Calu3 (cell line): ENCODE results near the gene INO80E. TPM values are rescaled to one million over a fixed set of nuclear protein-coding genes. Genes with fewer than 3 reads are reported as not detected.
A peak's percentile ranks its signal among the peaks of the same experiment; 100 is the strongest.

Source experiments
- BruUV-seq: library from RNA; stranded (reverse); fragments of 400-500 nt; replicated peaks from 2 replicates; lab custom pipeline; 2021; lab: Mats Ljungman, UMichigan
- CTCF ChIA-PET: fragments of 300-600 bp; sonication (Branson Sonifier 250); formaldehyde crosslinking; loops from one replicate; lab custom pipeline; 2022; ENCODE audit warnings: antibody characterized with exemption; lab: Charles Lee
- DNase-seq: peaks from one replicate; pipeline ENCODE4 v3.0.0; 2022
- H3K27ac Mint-ChIP-seq: one replicate; pipeline ENCODE4 v1.8.0; 2022; ENCODE audit warnings: mixed read lengths; ENCODE audit not compliant: unreplicated experiment
- H3K27me3 Mint-ChIP-seq: one replicate; pipeline ENCODE4 v1.8.0; 2022; ENCODE audit warnings: mixed read lengths; ENCODE audit not compliant: unreplicated experiment
- H3K36me3 Mint-ChIP-seq: one replicate; pipeline ENCODE4 v1.8.0; 2022; ENCODE audit warnings: mild to moderate bottlenecking, moderate library complexity, mixed read lengths; ENCODE audit not compliant: insufficient read depth, unreplicated experiment
- H3K4me1 Mint-ChIP-seq: one replicate; pipeline ENCODE4 v1.8.0; 2022; ENCODE audit warnings: mild to moderate bottlenecking, low read depth, mixed read lengths; ENCODE audit not compliant: unreplicated experiment
- H3K4me3 Mint-ChIP-seq: one replicate; pipeline ENCODE4 v1.8.0; 2022; ENCODE audit warnings: mild to moderate bottlenecking, low read depth, moderate library complexity, mixed read lengths; ENCODE audit not compliant: unreplicated experiment
- H3K9me3 Mint-ChIP-seq: one replicate; pipeline ENCODE4 v1.8.0; 2022; ENCODE audit warnings: low read depth, mixed read lengths; ENCODE audit not compliant: unreplicated experiment
- intact Hi-C: fragments of 100-400 bp; cut with micrococcal nuclease; formaldehyde crosslinking; loops from one replicate; pipeline ENCODE4 v1.10.0; 2022; ENCODE audit not compliant: unreplicated experiment
- total RNA-seq: library from RNA; stranded (reverse); gene quantifications from 2 replicates; pipeline ENCODE4 v1.2.3, GENCODE V29; 2022
- TF ChIP-seq, protein P1 (sequence below): fragments of 200-600 bp; IDR thresholded peaks from one replicate; pipeline ENCODE4 v1.8.0; 2022; ENCODE audit warnings: antibody characterized with exemption; ENCODE audit not compliant: unreplicated experiment

Gene INO80E
- total RNA-seq, 1 experiment from 2014 or later, result 107 TPM

DNA sequence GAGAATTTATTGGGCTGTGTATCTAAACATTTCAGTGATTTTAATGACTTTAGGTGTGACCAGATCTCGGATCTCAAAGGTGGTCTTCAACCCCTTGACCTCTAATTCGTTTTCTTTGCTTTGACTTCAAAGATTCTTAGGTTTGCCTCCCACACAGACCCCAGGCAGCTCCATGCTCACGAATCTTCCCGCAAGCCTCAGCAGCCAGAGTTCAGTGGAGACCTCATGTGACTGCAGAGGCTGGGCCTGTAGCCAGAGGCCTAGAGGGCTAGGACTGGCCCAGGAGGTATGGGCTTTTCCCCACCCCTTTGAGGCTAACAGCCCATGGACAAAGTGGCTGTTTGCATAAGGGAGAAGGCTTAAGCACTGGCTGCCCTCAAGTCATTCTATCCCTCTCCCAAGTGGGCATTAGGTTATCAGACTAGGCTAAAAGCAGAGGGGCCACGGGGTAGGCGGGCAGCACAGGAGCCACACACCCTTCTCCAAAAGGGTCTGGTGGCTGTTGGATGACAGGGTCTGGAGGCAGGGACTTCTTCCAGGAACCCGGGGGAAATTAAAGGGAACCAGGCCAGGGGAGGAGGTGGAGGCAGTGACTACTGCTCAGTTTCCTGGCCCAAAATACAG, 3.6 kb upstream of the INO80E start:
- Mint-ChIP-seq H3K9me3 (no peaks in the 10 kb centered on the region), H3K4me3 (no peak overlapping the region), H3K4me1 (peaks cover 26% of the 10 kb centered on the region), H3K36me3 (peaks cover 58% of the 10 kb centered on the region), H3K27ac (no peak overlapping the region), H3K27me3 (no peaks in the 10 kb centered on the region)
- intact Hi-C loops, result no loop called here
- no peak for DNase-seq
- TF ChIP-seq, protein P1, sequence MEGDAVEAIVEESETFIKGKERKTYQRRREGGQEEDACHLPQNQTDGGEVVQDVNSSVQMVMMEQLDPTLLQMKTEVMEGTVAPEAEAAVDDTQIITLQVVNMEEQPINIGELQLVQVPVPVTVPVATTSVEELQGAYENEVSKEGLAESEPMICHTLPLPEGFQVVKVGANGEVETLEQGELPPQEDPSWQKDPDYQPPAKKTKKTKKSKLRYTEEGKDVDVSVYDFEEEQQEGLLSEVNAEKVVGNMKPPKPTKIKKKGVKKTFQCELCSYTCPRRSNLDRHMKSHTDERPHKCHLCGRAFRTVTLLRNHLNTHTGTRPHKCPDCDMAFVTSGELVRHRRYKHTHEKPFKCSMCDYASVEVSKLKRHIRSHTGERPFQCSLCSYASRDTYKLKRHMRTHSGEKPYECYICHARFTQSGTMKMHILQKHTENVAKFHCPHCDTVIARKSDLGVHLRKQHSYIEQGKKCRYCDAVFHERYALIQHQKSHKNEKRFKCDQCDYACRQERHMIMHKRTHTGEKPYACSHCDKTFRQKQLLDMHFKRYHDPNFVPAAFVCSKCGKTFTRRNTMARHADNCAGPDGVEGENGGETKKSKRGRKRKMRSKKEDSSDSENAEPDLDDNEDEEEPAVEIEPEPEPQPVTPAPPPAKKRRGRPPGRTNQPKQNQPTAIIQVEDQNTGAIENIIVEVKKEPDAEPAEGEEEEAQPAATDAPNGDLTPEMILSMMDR, result no peak
- CTCF ChIA-PET, result interaction anchor here (0.7 kb wide), 1 partner anchor 1007 kb away, joined by 3 read pairs; no protein-coding TSS in a partner anchor
- BruUV-seq, result no TSS peak

- Mint-ChIP-seq H3K9me3 (no peaks in the 10 kb centered on the region), H3K27ac (no peak overlapping the region), H3K27me3 (no peaks in the 10 kb centered on the region), H3K36me3 (peaks cover 56% of the 10 kb centered on the region), H3K4me1 (peaks cover 26% of the 10 kb centered on the region), H3K4me3 (no peak overlapping the region)
- intact Hi-C loops, result no loop called here
- BruUV-seq, result no TSS peak
- no peak for DNase-seq
- TF ChIP-seq, protein P1, result no peak
- CTCF ChIA-PET, result interaction anchor here (1.2 kb wide), 1 partner anchor 20 kb away, joined by 4 read pairs; the partner anchor contains the start of gene TAOK2
Observed at GRCh38 chr16:29993191-29993902, 2.7 kb upstream of the INO80E start.

GRCh38 chr16:29993903-29994599, 2.0 kb upstream of the INO80E start:
- TF ChIP-seq, protein P1, result no peak
- no peak for DNase-seq
- Mint-ChIP-seq H3K9me3 (no peaks in the 10 kb centered on the region), H3K4me3 (peak overlapping the region; percentile 100), H3K4me1 (peaks cover 26% of the 10 kb centered on the region), H3K36me3 (peaks cover 58% of the 10 kb centered on the region), H3K27ac (peak overlapping the region; percentile 87), H3K27me3 (no peaks in the 10 kb centered on the region)
- intact Hi-C loops, result no loop called here
- BruUV-seq, result no TSS peak
- CTCF ChIA-PET, result interaction anchor here (1.2 kb wide), 1 partner anchor 21 kb away, joined by 4 read pairs; the partner anchor contains the start of gene TAOK2

GRCh38 chr16:29994600-29995323, 1.3 kb upstream of the INO80E start:
- TF ChIP-seq, protein P1, result no peak
- H3K9me3 Mint-ChIP-seq, result no peaks in the 10 kb centered on the region
- CTCF ChIA-PET, result interaction anchor here (1.1 to 1.2 kb wide), 4 partner anchors 11 to 68 kb away, joined by 3 to 5 read pairs (median 4); partner anchors contain the start of genes KCTD13 and TAOK2
- peak overlapping the region; percentile 87 for H3K27ac Mint-ChIP-seq
- no peaks in the 10 kb centered on the region for H3K27me3 Mint-ChIP-seq
- H3K4me1 Mint-ChIP-seq, result peaks cover 26% of the 10 kb centered on the region
- H3K36me3 Mint-ChIP-seq, result peaks cover 53% of the 10 kb centered on the region
- DNase-seq, result peak; percentile 88
- H3K4me3 Mint-ChIP-seq, result peak overlapping the region; percentile 100
- BruUV-seq, result TSS peak; percentile 75
- intact Hi-C loops, result no loop called here
